Neural cell (in vitro differentiated cells): ENCODE data around the gene TMED3. TPM values are rescaled to one million over a fixed set of nuclear protein-coding genes. Genes with fewer than 3 reads are reported as not detected.

Experiments
- H2AFZ ChIP-seq: fragments of 200-600, 300-800 bp; sonication (generic), shearing (Covaris generic); 2 replicates; pipeline ENCODE4 v1.6.0; 2014; ENCODE audit warnings: low read depth, mild to moderate bottlenecking, antibody characterized with exemption, low read length, moderate library complexity
- H3F3A ChIP-seq: fragments of 200-600 bp; shearing (Covaris generic); 2 replicates; pipeline ENCODE4 v1.6.1; 2016; ENCODE audit warnings: mild to moderate bottlenecking, moderate library complexity, mixed read lengths, antibody characterized with exemption, low read length; ENCODE audit not compliant: insufficient read depth, poor library complexity, severe bottlenecking
- H3K27ac ChIP-seq: fragments of 200-600, 300-800 bp; sonication (generic), shearing (Covaris generic); 2 replicates; pipeline ENCODE4 v1.5.1; 2014; ENCODE audit warnings: mild to moderate bottlenecking, low read length, moderate library complexity
- H3K27me3 ChIP-seq: fragments of 300-800, 200-600 bp; sonication (generic), shearing (Covaris generic); 2 replicates; pipeline ENCODE4 v1.6.0; 2014; ENCODE audit warnings: mild to moderate bottlenecking, low read depth, low read length, moderate library complexity; ENCODE audit not compliant: insufficient read depth
- H3K36me3 ChIP-seq: fragments of 300-800, 200-600 bp; sonication (generic), shearing (Covaris generic); 2 replicates; pipeline ENCODE4 v1.5.1; 2014; ENCODE audit warnings: mild to moderate bottlenecking, antibody characterized with exemption, low read length, moderate library complexity; ENCODE audit not compliant: insufficient read depth
- H3K4me2 ChIP-seq: fragments of 300-800, 200-600 bp; sonication (generic), shearing (Covaris generic); 2 replicates; pipeline ENCODE4 v1.6.0; 2014; ENCODE audit warnings: mild to moderate bottlenecking, low read length
- H3K4me3 ChIP-seq: fragments of 300-800, 200-600 bp; sonication (generic), shearing (Covaris generic); 2 replicates; pipeline ENCODE4 v1.5.1; 2014; ENCODE audit warnings: mild to moderate bottlenecking, low read length, moderate library complexity
- H3K79me2 ChIP-seq: fragments of 200-600 bp; shearing (Covaris generic); replicated peaks from 2 replicates; pipeline ENCODE4 v1.6.0; 2014; ENCODE audit warnings: mild to moderate bottlenecking, low read length, moderate library complexity; ENCODE audit not compliant: insufficient read depth
- H3K9ac ChIP-seq: fragments of 300-800, 200-600 bp; sonication (generic), shearing (Covaris generic); 2 replicates; pipeline ENCODE4 v1.6.1; 2016; ENCODE audit warnings: mild to moderate bottlenecking, low read length, mixed read lengths
- H3K9me2 ChIP-seq: fragments of 200-600 bp; shearing (Covaris generic); 2 replicates; pipeline ENCODE4 v1.6.1; 2016; ENCODE audit warnings: mild to moderate bottlenecking, low read length, mixed read lengths; ENCODE audit not compliant: insufficient read depth
- H3K9me3 ChIP-seq: fragments of 200-600, 300-800 bp; sonication (generic), shearing (Covaris generic); 2 replicates; pipeline ENCODE4 v1.6.1; 2016; ENCODE audit warnings: mild to moderate bottlenecking, mixed run types, low read length, moderate library complexity, mixed read lengths
- H4K20me1 ChIP-seq: fragments of 200-600 bp; shearing (Covaris generic); 2 replicates; pipeline ENCODE4 v1.6.1; 2016; ENCODE audit warnings: mild to moderate bottlenecking, mixed run types; ENCODE audit not compliant: insufficient read depth
- MXI1 ChIP-seq: fragments of 450-650 bp; conservative IDR thresholded peaks from 2 replicates; pipeline ENCODE4 v1.6.1; 2014; ENCODE audit warnings: antibody characterized with exemption, mild to moderate bottlenecking; ENCODE audit not compliant: poor library complexity, severe bottlenecking
- POLR2AphosphoS5 ChIP-seq: IDR thresholded peaks from 2 replicates; pipeline ENCODE4 v1.6.1; 2012
- RAD21 ChIP-seq: fragments of 450-650 bp; conservative IDR thresholded peaks from 2 replicates; pipeline ENCODE4 v1.6.1; 2014; ENCODE audit warnings: antibody characterized with exemption, mild to moderate bottlenecking, moderate library complexity
- TAF1 ChIP-seq: IDR thresholded peaks from 2 replicates; pipeline ENCODE4 v1.6.1; 2012; ENCODE audit warnings: low read depth
- polyA plus RNA-seq: library from polyadenylated mRNA; depleted of rRNA; stranded (reverse); fragments of >200 nt; gene quantifications from 2 replicates; pipeline ENCODE4 v1.2.3, GENCODE V29; 2014
- TF ChIP-seq, protein P1 (sequence below): IDR thresholded peaks from 2 replicates; pipeline ENCODE4 v1.6.1; 2012; ENCODE audit warnings: borderline replicate concordance
- TF ChIP-seq, protein P2 (sequence below): fragments of 450-650 bp; IDR thresholded peaks from 2 replicates; pipeline ENCODE4 v1.5.1; 2014; ENCODE audit warnings: antibody characterized with exemption, mild to moderate bottlenecking, moderate library complexity; ENCODE audit not compliant: poor library complexity, severe bottlenecking

TMED3 gene
- polyA plus RNA-seq, 1 donor from 2014 or later = 83.5 TPM

- Histone ChIP-seq H3K4me2 (no peak within 1 kb of the TSS), H3K79me2 (no peaks in the 10 kb centered on the region), H3K27ac (no peak within 1 kb of the TSS), H4K20me1 (no peaks in the 10 kb centered on the region), H3K9me3 (no peaks in the 10 kb centered on the region), H3K9ac (peak within 1 kb of the TSS; percentile 17), H3K27me3 (peaks cover 83% of the 10 kb centered on the region), H3K4me3 (peak within 1 kb of the TSS; percentile 63), H3K36me3 (no peaks in the 10 kb centered on the region), H3F3A (no peaks in the 10 kb centered on the region), H2AFZ (no peak within 1 kb of the TSS), H3K9me2 (no peaks in the 10 kb centered on the region)
- TF ChIP-seq POLR2AphosphoS5 = peak; percentile 13
- TF ChIP-seq TAF1 = no peak
Observed at GRCh38 chr15:79282371-79283251, 28.3 kb upstream of the TMED3 start, which contains the start of gene ANKRD34C. Gene ANKRD34C, plus strand, starts transcription at chr15:79282722. Its CDS starts 10,563 bp downstream, at chr15:79293285.

DNA sequence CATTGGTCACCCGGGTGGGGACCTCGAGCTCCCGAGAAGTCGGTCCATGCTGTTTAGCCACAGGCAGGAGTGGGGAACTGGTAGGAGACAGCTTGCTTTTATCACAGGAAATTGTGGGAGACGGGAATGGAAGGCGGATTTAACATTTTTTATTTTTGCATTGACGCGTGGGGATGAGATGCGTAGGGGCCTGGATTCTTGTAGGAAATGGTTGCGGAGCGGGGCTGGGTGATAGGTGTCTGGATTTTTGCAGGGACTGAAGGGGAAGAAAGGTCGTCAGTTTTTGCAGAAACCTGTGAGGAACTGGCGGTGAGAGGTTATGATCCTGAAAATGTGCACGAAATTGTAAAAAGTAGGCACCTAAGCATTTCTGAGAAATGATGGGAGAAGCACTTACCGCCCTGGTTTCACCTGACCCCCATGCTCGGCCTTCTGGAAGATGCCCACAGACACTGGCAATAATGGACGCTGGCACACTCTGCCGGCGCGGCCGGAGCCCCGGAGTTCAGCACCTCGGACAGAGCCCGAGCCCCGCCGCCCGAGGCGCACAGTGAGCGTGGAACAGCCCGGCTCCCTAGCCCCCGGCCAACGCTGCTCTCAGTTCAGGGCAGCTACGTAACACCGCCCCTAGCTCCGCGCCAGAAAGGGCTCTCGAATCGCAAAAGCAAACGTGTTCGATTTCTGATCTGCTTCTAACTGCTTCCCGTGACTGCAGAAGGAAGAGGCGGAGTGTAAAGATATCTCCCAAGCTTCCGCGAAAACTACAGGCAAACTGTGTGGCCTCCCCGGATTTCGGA lies 27.5 kb upstream of the TMED3 start:
- Histone ChIP-seq H3K27me3 (peaks cover 86% of the 10 kb centered on the region), H3K4me2 (no peak overlapping the region), H3K36me3 (no peaks in the 10 kb centered on the region), H3K9me2 (no peaks in the 10 kb centered on the region), H3K9ac (no peak overlapping the region), H3K79me2 (no peaks in the 10 kb centered on the region), H3K27ac (no peak overlapping the region), H4K20me1 (no peaks in the 10 kb centered on the region), H2AFZ (no peak overlapping the region), H3K9me3 (no peaks in the 10 kb centered on the region), H3F3A (no peaks in the 10 kb centered on the region), H3K4me3 (peak overlapping the region; percentile 63)
- TF ChIP-seq MXI1 = no peak
- TF ChIP-seq, protein P1, sequence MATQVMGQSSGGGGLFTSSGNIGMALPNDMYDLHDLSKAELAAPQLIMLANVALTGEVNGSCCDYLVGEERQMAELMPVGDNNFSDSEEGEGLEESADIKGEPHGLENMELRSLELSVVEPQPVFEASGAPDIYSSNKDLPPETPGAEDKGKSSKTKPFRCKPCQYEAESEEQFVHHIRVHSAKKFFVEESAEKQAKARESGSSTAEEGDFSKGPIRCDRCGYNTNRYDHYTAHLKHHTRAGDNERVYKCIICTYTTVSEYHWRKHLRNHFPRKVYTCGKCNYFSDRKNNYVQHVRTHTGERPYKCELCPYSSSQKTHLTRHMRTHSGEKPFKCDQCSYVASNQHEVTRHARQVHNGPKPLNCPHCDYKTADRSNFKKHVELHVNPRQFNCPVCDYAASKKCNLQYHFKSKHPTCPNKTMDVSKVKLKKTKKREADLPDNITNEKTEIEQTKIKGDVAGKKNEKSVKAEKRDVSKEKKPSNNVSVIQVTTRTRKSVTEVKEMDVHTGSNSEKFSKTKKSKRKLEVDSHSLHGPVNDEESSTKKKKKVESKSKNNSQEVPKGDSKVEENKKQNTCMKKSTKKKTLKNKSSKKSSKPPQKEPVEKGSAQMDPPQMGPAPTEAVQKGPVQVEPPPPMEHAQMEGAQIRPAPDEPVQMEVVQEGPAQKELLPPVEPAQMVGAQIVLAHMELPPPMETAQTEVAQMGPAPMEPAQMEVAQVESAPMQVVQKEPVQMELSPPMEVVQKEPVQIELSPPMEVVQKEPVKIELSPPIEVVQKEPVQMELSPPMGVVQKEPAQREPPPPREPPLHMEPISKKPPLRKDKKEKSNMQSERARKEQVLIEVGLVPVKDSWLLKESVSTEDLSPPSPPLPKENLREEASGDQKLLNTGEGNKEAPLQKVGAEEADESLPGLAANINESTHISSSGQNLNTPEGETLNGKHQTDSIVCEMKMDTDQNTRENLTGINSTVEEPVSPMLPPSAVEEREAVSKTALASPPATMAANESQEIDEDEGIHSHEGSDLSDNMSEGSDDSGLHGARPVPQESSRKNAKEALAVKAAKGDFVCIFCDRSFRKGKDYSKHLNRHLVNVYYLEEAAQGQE = peak; percentile 91

DNA sequence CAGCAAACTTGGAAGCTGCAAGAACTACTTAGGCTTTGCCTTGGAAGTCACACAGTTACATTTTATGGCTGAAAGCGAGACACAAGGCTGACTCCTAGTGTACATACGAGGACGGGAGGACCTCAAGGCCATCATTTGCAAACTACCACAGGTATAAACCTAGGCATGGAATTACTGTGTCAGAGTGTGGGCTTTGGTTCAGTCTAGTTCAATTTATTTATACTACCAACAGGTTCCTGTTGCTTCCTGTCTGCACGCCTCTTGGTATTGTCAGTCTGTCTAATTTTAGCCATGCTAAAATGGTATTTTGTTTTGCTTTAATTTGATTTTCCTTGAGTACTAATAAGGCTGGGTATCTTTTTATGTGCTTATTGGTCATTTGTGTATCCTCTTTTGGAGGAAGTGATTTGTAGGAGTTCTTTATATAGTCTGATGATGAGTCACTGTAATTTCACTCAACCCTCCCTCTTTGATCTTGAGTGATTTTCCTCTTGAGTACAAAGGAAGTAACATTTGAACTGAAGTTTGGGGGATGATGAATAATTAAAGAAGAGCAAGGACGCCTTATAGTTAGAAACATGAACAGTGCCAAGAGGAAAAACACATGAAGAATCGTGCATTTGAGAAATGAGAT lies 20.2 kb upstream of the TMED3 start:
- H4K20me1 ChIP-seq = no peaks in the 10 kb centered on the region
- peaks cover 34% of the 10 kb centered on the region for H3K27me3 ChIP-seq
- H3K27ac ChIP-seq = no peak overlapping the region
- H3K9me2 ChIP-seq = no peaks in the 10 kb centered on the region
- H3K9ac ChIP-seq = no peak overlapping the region
- H3K4me3 ChIP-seq = no peak overlapping the region
- no peak for TF ChIP-seq RAD21
- TF ChIP-seq, protein P2, sequence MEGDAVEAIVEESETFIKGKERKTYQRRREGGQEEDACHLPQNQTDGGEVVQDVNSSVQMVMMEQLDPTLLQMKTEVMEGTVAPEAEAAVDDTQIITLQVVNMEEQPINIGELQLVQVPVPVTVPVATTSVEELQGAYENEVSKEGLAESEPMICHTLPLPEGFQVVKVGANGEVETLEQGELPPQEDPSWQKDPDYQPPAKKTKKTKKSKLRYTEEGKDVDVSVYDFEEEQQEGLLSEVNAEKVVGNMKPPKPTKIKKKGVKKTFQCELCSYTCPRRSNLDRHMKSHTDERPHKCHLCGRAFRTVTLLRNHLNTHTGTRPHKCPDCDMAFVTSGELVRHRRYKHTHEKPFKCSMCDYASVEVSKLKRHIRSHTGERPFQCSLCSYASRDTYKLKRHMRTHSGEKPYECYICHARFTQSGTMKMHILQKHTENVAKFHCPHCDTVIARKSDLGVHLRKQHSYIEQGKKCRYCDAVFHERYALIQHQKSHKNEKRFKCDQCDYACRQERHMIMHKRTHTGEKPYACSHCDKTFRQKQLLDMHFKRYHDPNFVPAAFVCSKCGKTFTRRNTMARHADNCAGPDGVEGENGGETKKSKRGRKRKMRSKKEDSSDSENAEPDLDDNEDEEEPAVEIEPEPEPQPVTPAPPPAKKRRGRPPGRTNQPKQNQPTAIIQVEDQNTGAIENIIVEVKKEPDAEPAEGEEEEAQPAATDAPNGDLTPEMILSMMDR = no peak
- TF ChIP-seq MXI1 = no peak
- H3K9me3 ChIP-seq = no peaks in the 10 kb centered on the region
- no peak overlapping the region for H3K4me2 ChIP-seq
- no peak overlapping the region for H2AFZ ChIP-seq
- no peaks in the 10 kb centered on the region for H3K36me3 ChIP-seq
- no peaks in the 10 kb centered on the region for H3F3A ChIP-seq
- no peaks in the 10 kb centered on the region for H3K79me2 ChIP-seq
